Natural killer cell (primary cell): ENCODE measurements around the gene OR51B5. TPM values are rescaled to one million over a fixed set of nuclear protein-coding genes. Genes with fewer than 3 reads are reported as not detected.

ENCODE experiments used
- ATAC-seq, 3 donors: fragments of 150-1000 bp in 2 of 3; fragments of 200-7000 bp in 1 of 3; cut with Tn5 transposase; 1 replicate in 1 of 3; 2 replicates in 2 of 3; pipeline ENCODE4 v1.10.0; 2021; ENCODE audit warnings: mild to moderate bottlenecking in 2 of 3, moderate library complexity in 2 of 3
- DNase-seq, 2 donors: peaks; one replicate each; pipeline versions ENCODE4 v3.0.0 to v3.0.0-alpha.2; 2013 to 2021; ENCODE audit warnings: mixed read lengths in 1 of 2
- H3K27ac ChIP-seq: one replicate; pipeline ENCODE4 v1.5.1; 2013; ENCODE audit warnings: mild to moderate bottlenecking, low read length
- H3K27me3 ChIP-seq: one replicate; pipeline ENCODE4 v1.6.1; 2013; ENCODE audit warnings: low read length; ENCODE audit not compliant: control insufficient read depth, insufficient read depth
- H3K36me3 ChIP-seq: one replicate; pipeline ENCODE4 v1.6.1; 2013; ENCODE audit warnings: low read length; ENCODE audit not compliant: control insufficient read depth, insufficient read depth
- H3K4me1 ChIP-seq: one replicate; pipeline ENCODE4 v1.6.1; 2013; ENCODE audit warnings: low read length; ENCODE audit not compliant: control insufficient read depth, insufficient read depth
- H3K4me3 ChIP-seq: one replicate; pipeline ENCODE4 v1.5.1; 2013; ENCODE audit warnings: low read length
- H3K9me3 ChIP-seq: one replicate; pipeline ENCODE4 v1.6.1; 2013; ENCODE audit warnings: low read length; ENCODE audit not compliant: control insufficient read depth, insufficient read depth
- H3K27ac Mint-ChIP-seq, 2 donors: one replicate each; pipeline ENCODE4 v1.8.0; 2022; ENCODE audit warnings: mild to moderate bottlenecking in 2 of 2, mixed read lengths in 2 of 2, moderate library complexity in 1 of 2
- H3K27me3 Mint-ChIP-seq, 2 donors: one replicate each; pipeline ENCODE4 v1.8.0; 2022; ENCODE audit warnings: low read depth in 2 of 2, mixed read lengths in 2 of 2
- H3K36me3 Mint-ChIP-seq: one replicate; pipeline ENCODE4 v1.8.0; 2022; ENCODE audit warnings: mixed read lengths
- H3K4me1 Mint-ChIP-seq, 2 donors: one replicate each; pipeline ENCODE4 v1.8.0; 2022; ENCODE audit warnings: mixed read lengths in 2 of 2
- H3K4me3 Mint-ChIP-seq: one replicate; pipeline ENCODE4 v1.8.0; 2022; ENCODE audit warnings: mild to moderate bottlenecking, moderate library complexity, mixed read lengths
- H3K9me3 Mint-ChIP-seq, 2 donors: one replicate each; pipeline ENCODE4 v1.8.0; 2022; ENCODE audit warnings: mixed read lengths in 2 of 2
- CTCF ChIP-seq: fragments of 200-600 bp; IDR thresholded peaks from one replicate; pipeline ENCODE4 v1.8.0; 2022; ENCODE audit warnings: antibody characterized with exemption
- WGBS: methylation state at CpG from one replicate; pipeline ENCODE4 v1.1.7; 2013; ENCODE audit warnings: missing lambda C conversion rate; ENCODE audit not compliant: insufficient coverage; 5-methylcytosine and 5-hydroxymethylcytosine counted together
- intact Hi-C: fragments of 100-400 bp; cut with micrococcal nuclease; formaldehyde crosslinking; loops from one replicate; pipeline ENCODE4 v1.14.2; 2022
- total RNA-seq, 4 donors: library from RNA; stranded (reverse); fragments of 120-200 nt in 1 of 4; gene quantifications; one replicate each; pipeline versions ENCODE4 v1.2.3 to v1.2.4, GENCODE V29; 2013 to 2022

Gene OR51B5
- total RNA-seq, 3 donors from 2014 or later (not counting 1 experiment from before 2014, with no cell fraction given), result not detected

- H3K27me3 Mint-ChIP-seq, result no peaks in the 10 kb centered on the region
- no peak overlapping the region for H3K4me3 ChIP-seq
- H3K9me3 ChIP-seq, result no peaks in the 10 kb centered on the region
- H3K4me3 Mint-ChIP-seq, result no peak overlapping the region
- peaks cover 0 to 2% of the 10 kb centered on the region in 2 donors for H3K9me3 Mint-ChIP-seq
- no peak overlapping the region for H3K27ac ChIP-seq
- intact Hi-C loops, result no loop called here
- H3K36me3 ChIP-seq, result no peaks in the 10 kb centered on the region
- H3K27me3 ChIP-seq, result no peaks in the 10 kb centered on the region
- no peak overlapping the region for H3K27ac Mint-ChIP-seq
- no peaks in the 10 kb centered on the region for H3K4me1 Mint-ChIP-seq
- WGBS, result no CpG with 5 or more reads among the region's 1 CpG
- H3K36me3 Mint-ChIP-seq, result no peaks in the 10 kb centered on the region
- DNase-seq (no peak), ATAC-seq (no peak)
- H3K4me1 ChIP-seq, result no peaks in the 10 kb centered on the region
- TF ChIP-seq CTCF, result no peak
Observed at GRCh38 chr11:5304046-5304445, 39.3 kb downstream of the OR51B5 start.

- H3K9me3 Mint-ChIP-seq, result peaks cover 0 to 2% of the 10 kb centered on the region in 2 donors
- H3K4me1 Mint-ChIP-seq, result no peaks in the 10 kb centered on the region
- H3K27ac ChIP-seq, result no peak overlapping the region
- no peaks in the 10 kb centered on the region for H3K4me1 ChIP-seq
- H3K27ac Mint-ChIP-seq, result no peak overlapping the region
- intact Hi-C loops, result no loop called here
- no peaks in the 10 kb centered on the region for H3K9me3 ChIP-seq
- DNase-seq, result no peak
- H3K27me3 Mint-ChIP-seq, result no peaks in the 10 kb centered on the region
- H3K4me3 ChIP-seq, result no peak overlapping the region
- no peak for TF ChIP-seq CTCF
- no peaks in the 10 kb centered on the region for H3K36me3 ChIP-seq
- no peak overlapping the region for H3K4me3 Mint-ChIP-seq
- no peak for ATAC-seq
- H3K36me3 Mint-ChIP-seq, result no peaks in the 10 kb centered on the region
- WGBS, result 100% methylated on average over 1 of the region's 5 CpGs
- no peaks in the 10 kb centered on the region for H3K27me3 ChIP-seq
Observed at GRCh38 chr11:5303626-5304025, 39.7 kb downstream of the OR51B5 start.

GRCh38 chr11:5301846-5302245 lies 41.5 kb downstream of the OR51B5 start, which contains the start of gene OR51B4:
Gene OR51B4 (minus strand): TSS chr11:5301946. CDS start chr11:5301946, 0 bp downstream.
- Mint-ChIP-seq H3K4me1 (no peaks in the 10 kb centered on the region), H3K27ac (no peak within 1 kb of the TSS), H3K27me3 (no peaks in the 10 kb centered on the region), H3K9me3 (peaks cover 0 to 2% of the 10 kb centered on the region in 2 donors), H3K36me3 (no peaks in the 10 kb centered on the region), H3K4me3 (no peak within 1 kb of the TSS)
- Histone ChIP-seq H3K36me3 (no peaks in the 10 kb centered on the region), H3K27ac (no peak within 1 kb of the TSS), H3K9me3 (no peaks in the 10 kb centered on the region), H3K4me1 (no peaks in the 10 kb centered on the region), H3K4me3 (no peak within 1 kb of the TSS), H3K27me3 (no peaks in the 10 kb centered on the region)
- DNase-seq (no peak), ATAC-seq (no peak)
- WGBS, result 98% methylated on average over 2 of the region's 2 CpGs
- intact Hi-C loops, result no loop called here
- TF ChIP-seq CTCF, result no peak

GRCh38 chr11:5300251-5300650 lies 43.1 kb downstream of the OR51B5 start:
- intact Hi-C loops, result no loop called here
- DNase-seq, result no peak
- no peaks in the 10 kb centered on the region for H3K36me3 Mint-ChIP-seq
- ATAC-seq, result no peak
- TF ChIP-seq CTCF, result no peak
- Histone ChIP-seq H3K36me3 (no peaks in the 10 kb centered on the region), H3K27ac (no peak overlapping the region), H3K9me3 (no peaks in the 10 kb centered on the region), H3K4me1 (no peaks in the 10 kb centered on the region), H3K27me3 (no peaks in the 10 kb centered on the region), H3K4me3 (no peak overlapping the region)
- H3K9me3 Mint-ChIP-seq, result peaks cover 0 to 2% of the 10 kb centered on the region in 2 donors
- no peaks in the 10 kb centered on the region for H3K27me3 Mint-ChIP-seq
- H3K4me1 Mint-ChIP-seq, result no peaks in the 10 kb centered on the region
- WGBS, result 90% methylated on average over 3 of the region's 3 CpGs
- H3K4me3 Mint-ChIP-seq, result no peak overlapping the region
- H3K27ac Mint-ChIP-seq, result no peak overlapping the region
